K562 (cell line): ENCODE results near the gene CMIP. TPM values are rescaled to one million over a fixed set of nuclear protein-coding genes. Genes with fewer than 3 reads are reported as not detected.

ENCODE experiments used
- ATF6 ChIP-seq: sonication (generic); formaldehyde crosslinking; IDR thresholded peaks from 2 replicates; pipeline ENCODE4 v1.4.0; 2020; ENCODE audit warnings: mild to moderate bottlenecking, missing genetic modification reagents
- BRCA1 ChIP-seq, 2 experiments: fragments of 450-650 bp in 1 of 2; sonication (generic) in 1 of 2; formaldehyde crosslinking in 1 of 2; IDR thresholded peaks; 2 replicates each; pipeline versions ENCODE4 v1.5.0 to v1.6.1; 2017 to 2020; ENCODE audit warnings: mild to moderate bottlenecking in 1 of 2, missing genetic modification reagents in 1 of 2
- CHD4 ChIP-seq: fragments of 200-600 bp; sonication (generic); IDR thresholded peaks from 3 replicates; pipeline ENCODE4 v1.6.1; 2012; ENCODE audit warnings: low read depth, mild to moderate bottlenecking, mixed read lengths, low read length, inconsistent platforms; ENCODE audit not compliant: insufficient read depth, insufficient replicate concordance, poor library complexity, severe bottlenecking
- CXXC5 ChIP-seq: fragments of 250-450 bp; sonication (Bioruptor Pico); IDR thresholded peaks from 2 replicates; pipeline ENCODE4 v1.8.0; 2022; ENCODE audit warnings: inconsistent platforms, mild to moderate bottlenecking, moderate library complexity
- FOXJ2 ChIP-seq: fragments of 200-800 bp; sonication (Bioruptor generic); IDR thresholded peaks from 2 replicates; pipeline ENCODE4 v1.6.1; 2016; ENCODE audit warnings: missing genetic modification characterization, missing compliant biosample characterization
- HMG20B ChIP-seq: fragments of 250-450 bp; sonication (Bioruptor Pico); IDR thresholded peaks from 2 replicates; pipeline ENCODE4 v1.5.0; 2021; ENCODE audit warnings: mild to moderate bottlenecking
- JUNB ChIP-seq: fragments of 450-650 bp; formaldehyde crosslinking; conservative IDR thresholded peaks from 2 replicates; pipeline ENCODE4 v1.4.0; 2020; ENCODE audit warnings: mild to moderate bottlenecking
- KLF6 ChIP-seq: fragments of 250-450 bp; sonication (Bioruptor Pico); IDR thresholded peaks from 2 replicates; pipeline ENCODE4 v1.4.0; 2020; ENCODE audit warnings: mild to moderate bottlenecking, moderate library complexity, borderline replicate concordance
- PHB ChIP-seq: fragments of 250-450 bp; sonication (Bioruptor Pico); IDR thresholded peaks from 2 replicates; pipeline ENCODE4 v1.5.0; 2021
- PTBP1 ChIP-seq: fragments of 200-400 bp; formaldehyde crosslinking; IDR thresholded peaks from 2 replicates; pipeline ENCODE4 v1.6.1; 2017; ENCODE audit warnings: low read depth, low read length
- RBM25 ChIP-seq: fragments of 200-400 bp; formaldehyde crosslinking; IDR thresholded peaks from 2 replicates; pipeline ENCODE4 v1.6.1; 2018; ENCODE audit warnings: low read length, low read depth, moderate library complexity; ENCODE audit not compliant: severe bottlenecking
- TCF3 ChIP-seq: sonication (generic); formaldehyde crosslinking; IDR thresholded peaks from 2 replicates; pipeline ENCODE4 v1.4.0; 2020; ENCODE audit warnings: mild to moderate bottlenecking, missing genetic modification reagents
- TCFL5 ChIP-seq: fragments of 250-450 bp; sonication (Bioruptor Pico); conservative IDR thresholded peaks from 2 replicates; pipeline ENCODE4 v1.6.1; 2021; ENCODE audit warnings: mild to moderate bottlenecking, moderate library complexity, matching md5 sums
- THAP7 ChIP-seq: fragments of 250-450 bp; sonication (Bioruptor Pico); IDR thresholded peaks from 2 replicates; pipeline ENCODE4 v1.5.0; 2021
- TOE1 ChIP-seq, 2 experiments: fragments of 450-650 bp in 1 of 2; sonication (generic) in 1 of 2; formaldehyde crosslinking in 1 of 2; IDR thresholded peaks; 2 replicates each; pipeline versions ENCODE4 v1.7.1 to v1.8.0; 2016 to 2022; ENCODE audit warnings: borderline replicate concordance in 2 of 2, mild to moderate bottlenecking in 2 of 2, antibody characterized with exemption in 1 of 2, inconsistent platforms in 1 of 2, low read depth in 1 of 2, missing genetic modification reagents in 1 of 2, moderate library complexity in 1 of 2
- ZNF23 ChIP-seq: fragments of 250-450 bp; sonication (Bioruptor Pico); IDR thresholded peaks from 2 replicates; pipeline ENCODE4 v1.4.0; 2020; ENCODE audit warnings: mild to moderate bottlenecking
- ZNF395 ChIP-seq: fragments of 200-800 bp; sonication (Bioruptor generic); IDR thresholded peaks from 2 replicates; pipeline ENCODE4 v1.6.1; 2017; ENCODE audit warnings: missing genetic modification characterization, missing compliant biosample characterization
- ZNF408 ChIP-seq: fragments of 250-450 bp; sonication (Bioruptor Pico); IDR thresholded peaks from 2 replicates; pipeline ENCODE4 v1.4.0; 2020; ENCODE audit warnings: low read depth, mild to moderate bottlenecking, moderate library complexity
- ZNF511 ChIP-seq: sonication (generic); formaldehyde crosslinking; IDR thresholded peaks from 2 replicates; pipeline ENCODE4 v1.8.0; 2022; ENCODE audit warnings: mild to moderate bottlenecking, missing genetic modification reagents
- polyA plus RNA-seq, 8 experiments: library from polyadenylated mRNA; depleted of rRNA in 4 of 8; stranded (reverse) in 5 of 8; unstranded in 3 of 8; fragments of >200 nt; fragmentation: Nextera tagmentation in 2 of 8; fragmentation: Illumina TruSeq in 1 of 8; extraction: Ambion mirVana in 2 of 8; extraction: Trizol in 1 of 8; gene quantifications; 2 replicates each; pipeline versions ENCODE4 v1.2.1 to v1.2.3, GENCODE V29; 2011 to 2014; ENCODE audit warnings: inconsistent platforms in 1 of 8, missing spikeins in 1 of 8
- total RNA-seq, 7 experiments: library from RNA; depleted of rRNA in 6 of 7; stranded (reverse); fragments of >200 nt in 6 of 7; fragmentation: Illumina TruSeq in 2 of 7; extraction: Trizol in 2 of 7; gene quantifications; 2 replicates each; pipeline versions ENCODE4 v1.2.1 to v1.2.3, GENCODE V29; 2011 to 2021; ENCODE audit warnings: low replicate concordance in 1 of 7

Gene CMIP
- total and polyA plus RNA-seq, 9 of the 15 experiments (the other 6 are each of a cell fraction or from before 2014, with no cell fraction given): 0.94 to 82.5 (median 10.3) TPM

GRCh38 chr16:81638286-81638945 lies 193.8 kb downstream of the CMIP start (continued):
- TF ChIP-seq KLF6 (CRISPR knock-in tag): no peak
- TF ChIP-seq TOE1 (IDR thresholded peaks at IDR 0.05; ENCODE audit: borderline replicate concordance): no peak
- no peak for TF ChIP-seq TOE1 (CRISPR knock-in tag; IDR thresholded peaks at IDR 0.05; ENCODE audit: borderline replicate concordance, low read depth)
- TF ChIP-seq HMG20B (CRISPR knock-in tag): no peak
- TF ChIP-seq FOXJ2: no peak
- no peak for TF ChIP-seq ZNF511 (CRISPR knock-in tag)
- TF ChIP-seq RBM25: no peak
- TF ChIP-seq TCFL5 (CRISPR knock-in tag): no peak
- TF ChIP-seq CHD4: no peak
- no peak for TF ChIP-seq ATF6 (CRISPR knock-in tag)
- TF ChIP-seq THAP7: no peak
- no peak for TF ChIP-seq PHB (CRISPR knock-in tag)
- TF ChIP-seq PTBP1: no peak
- TF ChIP-seq TCF3: peak; percentile 23; the same call in 1 of the 2 replicates
- TF ChIP-seq JUNB (CRISPR knock-in tag): no peak
- no peak for TF ChIP-seq BRCA1 (IDR thresholded peaks at IDR 0.05)
- no peak for TF ChIP-seq BRCA1 (CRISPR knock-in tag; IDR thresholded peaks at IDR 0.05)
- no peak for TF ChIP-seq ZNF408 (CRISPR knock-in tag)
- no peak for TF ChIP-seq ZNF23 (CRISPR knock-in tag)
- TF ChIP-seq ZNF395: 0 out of 2 replicates have a peak, but pooled peaks have one; percentile 42
- peak; percentile 37; the same call in 1 of the 2 replicates for TF ChIP-seq CXXC5
